GM10266 (cell line): ENCODE measurements around the gene ATP1A3.

Source experiments
- DNase-seq: peaks from one replicate; pipeline ENCODE4 v3.0.0; 2012; ENCODE audit errors: extremely low spot score
- TF ChIP-seq, protein P1 (sequence below): IDR thresholded peaks from 2 replicates; pipeline ENCODE4 v1.5.1; 2012; ENCODE audit warnings: mild to moderate bottlenecking, low read depth; ENCODE audit not compliant: control insufficient read depth, insufficient read depth; ENCODE audit errors: missing control alignments

The ATP1A3 gene

GRCh38 chr19:41924151-41925145 lies 69.6 kb downstream of the ATP1A3 start:
- TF ChIP-seq, protein P1, sequence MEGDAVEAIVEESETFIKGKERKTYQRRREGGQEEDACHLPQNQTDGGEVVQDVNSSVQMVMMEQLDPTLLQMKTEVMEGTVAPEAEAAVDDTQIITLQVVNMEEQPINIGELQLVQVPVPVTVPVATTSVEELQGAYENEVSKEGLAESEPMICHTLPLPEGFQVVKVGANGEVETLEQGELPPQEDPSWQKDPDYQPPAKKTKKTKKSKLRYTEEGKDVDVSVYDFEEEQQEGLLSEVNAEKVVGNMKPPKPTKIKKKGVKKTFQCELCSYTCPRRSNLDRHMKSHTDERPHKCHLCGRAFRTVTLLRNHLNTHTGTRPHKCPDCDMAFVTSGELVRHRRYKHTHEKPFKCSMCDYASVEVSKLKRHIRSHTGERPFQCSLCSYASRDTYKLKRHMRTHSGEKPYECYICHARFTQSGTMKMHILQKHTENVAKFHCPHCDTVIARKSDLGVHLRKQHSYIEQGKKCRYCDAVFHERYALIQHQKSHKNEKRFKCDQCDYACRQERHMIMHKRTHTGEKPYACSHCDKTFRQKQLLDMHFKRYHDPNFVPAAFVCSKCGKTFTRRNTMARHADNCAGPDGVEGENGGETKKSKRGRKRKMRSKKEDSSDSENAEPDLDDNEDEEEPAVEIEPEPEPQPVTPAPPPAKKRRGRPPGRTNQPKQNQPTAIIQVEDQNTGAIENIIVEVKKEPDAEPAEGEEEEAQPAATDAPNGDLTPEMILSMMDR, result no peak
- DNase-seq, result no peak

DNA sequence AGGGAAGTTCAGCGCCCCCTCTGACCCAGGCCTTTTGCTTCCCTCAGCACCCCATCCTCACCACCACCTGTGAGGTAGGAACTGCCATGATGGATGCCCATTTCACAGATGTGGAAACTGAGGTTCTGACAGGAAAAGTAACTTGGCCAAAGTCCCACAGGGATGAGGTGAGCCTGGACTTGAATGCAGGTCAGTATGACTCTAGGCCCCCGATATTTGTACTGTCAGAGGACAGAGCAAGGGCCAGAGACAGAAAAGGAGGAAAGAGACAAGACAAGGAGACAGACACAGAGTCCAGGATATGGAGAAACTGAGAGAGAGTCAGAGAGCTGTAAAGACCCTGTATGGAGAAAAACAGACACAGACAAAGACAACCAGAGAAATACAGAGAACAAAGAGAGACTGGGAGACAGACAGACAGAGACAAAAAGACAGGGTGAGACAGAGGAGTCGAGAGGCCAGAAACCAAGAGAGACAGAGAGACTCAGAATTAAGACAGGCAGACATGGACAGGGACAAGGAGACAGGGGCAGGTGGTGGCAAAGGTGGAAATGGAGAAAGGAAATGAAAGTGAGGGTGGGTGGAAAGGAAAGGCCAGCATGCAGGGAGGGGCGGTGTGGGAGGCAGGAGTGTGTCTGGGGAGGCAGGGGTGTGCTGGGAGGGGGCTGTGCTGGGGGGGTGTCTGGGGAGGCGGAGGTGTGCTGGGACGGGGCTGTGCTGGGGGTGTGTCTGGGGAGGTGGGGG lies 70.8 kb downstream of the ATP1A3 start:
- TF ChIP-seq, protein P1, result no peak
- DNase-seq, result no peak

GRCh38 chr19:41922585-41922984 lies 71.4 kb downstream of the ATP1A3 start:
- TF ChIP-seq, protein P1, result no peak

GRCh38 chr19:41921577-41922576 lies 72.2 kb downstream of the ATP1A3 start:
- no peak for DNase-seq
- TF ChIP-seq, protein P1, result no peak

More at GRCh38 chr19:41922585-41922984, 71.4 kb downstream of the ATP1A3 start:
- DNase-seq, result no peak

DNA sequence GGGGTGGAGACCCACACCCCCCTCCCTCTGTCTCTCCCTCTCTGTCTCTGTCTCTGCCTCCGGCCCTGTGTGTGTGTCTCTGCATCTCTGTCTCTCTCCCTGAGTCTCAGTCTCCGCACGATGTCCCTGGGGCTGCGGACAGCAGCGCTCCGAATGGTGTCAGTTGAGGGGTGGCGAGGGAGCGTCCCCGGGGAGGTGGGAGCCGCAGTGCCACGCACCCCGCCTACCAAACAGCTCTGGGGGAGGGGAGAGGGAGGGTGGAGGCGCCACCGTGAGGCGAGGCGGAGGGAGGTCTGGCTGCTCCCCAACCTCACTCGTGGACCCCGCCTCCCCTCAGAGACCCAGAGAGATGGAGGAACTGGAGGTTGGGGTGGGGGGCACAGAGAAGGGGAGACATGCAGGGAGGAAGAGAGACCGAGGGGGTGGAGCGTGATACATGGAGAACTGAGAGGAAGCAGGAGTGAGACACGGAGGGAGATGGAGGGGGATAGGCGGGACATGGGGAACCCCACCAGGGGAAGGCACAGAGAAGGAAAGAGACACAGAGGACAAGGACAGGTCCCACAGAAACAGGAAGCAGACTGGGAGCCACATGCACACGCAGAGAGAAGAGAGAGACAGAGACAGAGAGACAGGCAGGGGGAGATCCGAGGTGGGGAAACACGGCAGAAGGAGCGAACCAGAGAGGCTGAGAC lies 73.0 kb downstream of the ATP1A3 start:
- no peak for DNase-seq

More for the DNA sequence above, 73.0 kb downstream of the ATP1A3 start:
- TF ChIP-seq, protein P1, result peak; percentile 16
